Midbrain (tissue), 1 donor: Measurements from ENCODE around the gene NPAS2.

Experiments used
- DNase-seq: peaks from one replicate; lab custom pipeline; 2025; lab: John Stamatoyannopoulos, UW

The NPAS2 gene

GRCh38 chr2:100855084-100855483 lies 35.1 kb downstream of the NPAS2 start:
- no peak for DNase-seq

GRCh38 chr2:100855606-100856005 lies 35.7 kb downstream of the NPAS2 start:
- DNase-seq, result no peak

- no peak for DNase-seq
These were observed 36.8 kb downstream of the NPAS2 start for GRCh38 chr2:100856732-100857131.

- DNase-seq, result no peak
These were observed 37.4 kb downstream of the NPAS2 start for GRCh38 chr2:100857341-100857740.

- DNase-seq, result no peak
These were observed 38.0 kb downstream of the NPAS2 start for GRCh38 chr2:100857915-100858314.

GRCh38 chr2:100859902-100860301 lies 40.0 kb downstream of the NPAS2 start:
- no peak for DNase-seq

GRCh38 chr2:100861340-100861739 lies 41.4 kb downstream of the NPAS2 start:
- DNase-seq, result no peak

GRCh38 chr2:100862081-100862480 lies 42.1 kb downstream of the NPAS2 start:
- DNase-seq, result no peak

GRCh38 chr2:100865816-100866460 lies 46.0 kb downstream of the NPAS2 start:
- no peak for DNase-seq

- no peak for DNase-seq
These were observed 48.1 kb downstream of the NPAS2 start for GRCh38 chr2:100868083-100868482.

GRCh38 chr2:100869120-100869519 lies 49.2 kb downstream of the NPAS2 start:
- DNase-seq, result no peak

- no peak for DNase-seq
These were observed 51.0 kb downstream of the NPAS2 start for GRCh38 chr2:100870652-100871531.

GRCh38 chr2:100875516-100876230 lies 55.7 kb downstream of the NPAS2 start:
- peak; percentile 26 for DNase-seq

- DNase-seq, result no peak
These were observed 56.4 kb downstream of the NPAS2 start for GRCh38 chr2:100876231-100876860.

GRCh38 chr2:100877555-100877954 lies 57.6 kb downstream of the NPAS2 start:
- DNase-seq, result no peak

- DNase-seq, result no peak
These were observed 58.3 kb downstream of the NPAS2 start for GRCh38 chr2:100878000-100878791.

GRCh38 chr2:100879296-100879695 lies 59.4 kb downstream of the NPAS2 start:
- no peak for DNase-seq

GRCh38 chr2:100880036-100880435 lies 60.1 kb downstream of the NPAS2 start:
- DNase-seq, result no peak

- no peak for DNase-seq
These were observed 60.8 kb downstream of the NPAS2 start for GRCh38 chr2:100880730-100881129.

GRCh38 chr2:100882645-100883613 lies 63.0 kb downstream of the NPAS2 start:
- no peak for DNase-seq
